ENCODE data around the gene RUSF1. TPM values are rescaled to one million over a fixed set of nuclear protein-coding genes. Genes with fewer than 3 reads are reported as not detected.

RUSF1 gene
- total and polyA plus RNA-seq, 4 experiments from 2014 or later: 16.3 to 110 (median 61.7) TPM

GRCh38 chr16:31471875-31472708 lies 36.1 kb downstream of the RUSF1 start, which contains the start of gene TGFB1I1:
Gene TGFB1I1, plus strand, starts transcription at chr16:31472152. Its CDS starts 37 bp downstream, at chr16:31472189.
- Histone ChIP-seq H3K27me3 (ENCODE audit: insufficient read depth, low read length) (no peaks in the 10 kb centered on the region), H3K36me3 (ENCODE audit: insufficient read depth, low read length) (no peaks in the 10 kb centered on the region), H3K4me1 (ENCODE audit: insufficient read depth, low read length) (peaks cover 34% of the 10 kb centered on the region), H3K27ac (ENCODE audit: low read depth, low read length) (no peak within 1 kb of the TSS), H3K4me3 (ENCODE audit: low read length in 2 of 2) (peak within 1 kb of the TSS in 1 of 2 donors; percentile 27), H3K9me3 (ENCODE audit: control insufficient read depth in 1 of 2, low read length in 2 of 2) (no peaks in the 10 kb centered on the region)
- Mint-ChIP-seq H3K27me3 (peaks cover 0 to 13% of the 10 kb centered on the region in 2 donors), H3K9me3 (no peaks in the 10 kb centered on the region), H3K27ac (peak within 1 kb of the TSS in 2 of 7 donors; percentile 41 to 42), H3K4me1 (peaks cover 16 to 33% (median 29%) of the 10 kb centered on the region in 4 donors), H3K36me3 (peaks cover 0 to 2% of the 10 kb centered on the region in 2 donors), H3K4me3 (peak within 1 kb of the TSS; percentile 59 to 90 (median 76))
- ChIA-PET POLR2A (ENCODE audit: partially characterized antibody) (interaction anchor here (1.6 kb wide), 1 partner anchor 12 kb away, joined by 7 read pairs; no protein-coding TSS in a partner anchor), CTCF (ENCODE audit: partially characterized antibody) (interaction anchor here (3.9 kb wide), 1 partner anchor 11 kb away, joined by 18 read pairs; no protein-coding TSS in a partner anchor)
- intact Hi-C loops (cut with micrococcal nuclease): no loop called here
- DNase-seq: no peak

GRCh38 chr16:31471241-31471874 lies 36.8 kb downstream of the RUSF1 start:
- peak overlapping the region in 2 of 7 donors; percentile 18 to 41 for H3K27ac Mint-ChIP-seq
- CTCF ChIA-PET (ENCODE audit: partially characterized antibody): interaction anchor here (3.9 kb wide), 1 partner anchor 11 kb away, joined by 18 read pairs; no protein-coding TSS in a partner anchor
- H3K9me3 Mint-ChIP-seq: no peaks in the 10 kb centered on the region

GRCh38 chr16:31470615-31471014 lies 37.6 kb downstream of the RUSF1 start:
- POLR2A ChIA-PET (ENCODE audit: partially characterized antibody): interaction anchor here (1.6 kb wide), 1 partner anchor 17 kb away, joined by 5 read pairs; no protein-coding TSS in a partner anchor
- H3K27me3 Mint-ChIP-seq: peaks cover 0 to 13% of the 10 kb centered on the region in 2 donors
- DNase-seq: no peak
- intact Hi-C loops (cut with micrococcal nuclease): no loop called here
- CTCF ChIA-PET (ENCODE audit: partially characterized antibody): interaction anchor here (3.9 kb wide), 1 partner anchor 10 kb away, joined by 18 read pairs; no protein-coding TSS in a partner anchor
- H3K9me3 Mint-ChIP-seq: no peaks in the 10 kb centered on the region
- H3K4me3 Mint-ChIP-seq: no peak overlapping the region
- no peak overlapping the region for H3K4me3 ChIP-seq (ENCODE audit: low read length in 2 of 2)
- peaks cover 18 to 32% (median 24%) of the 10 kb centered on the region in 4 donors for H3K4me1 Mint-ChIP-seq
- H3K36me3 ChIP-seq (ENCODE audit: insufficient read depth, low read length): peaks cover 2% of the 10 kb centered on the region
- peaks cover 2 to 7% of the 10 kb centered on the region in 2 donors for H3K36me3 Mint-ChIP-seq
- H3K27ac Mint-ChIP-seq: peak overlapping the region in 1 of 7 donors; percentile 30
- H3K27me3 ChIP-seq (ENCODE audit: insufficient read depth, low read length): no peaks in the 10 kb centered on the region
- peaks cover 37% of the 10 kb centered on the region for H3K4me1 ChIP-seq (ENCODE audit: insufficient read depth, low read length)
- H3K27ac ChIP-seq (ENCODE audit: low read depth, low read length): no peak overlapping the region
- no peaks in the 10 kb centered on the region for H3K9me3 ChIP-seq (ENCODE audit: control insufficient read depth in 1 of 2, low read length in 2 of 2)

More at GRCh38 chr16:31471241-31471874, 36.8 kb downstream of the RUSF1 start:
- peaks cover 18 to 35% (median 29%) of the 10 kb centered on the region in 4 donors for H3K4me1 Mint-ChIP-seq
- no peaks in the 10 kb centered on the region for H3K27me3 ChIP-seq (ENCODE audit: insufficient read depth, low read length)
- no peak overlapping the region for H3K4me3 ChIP-seq (ENCODE audit: low read length in 2 of 2)
- no peaks in the 10 kb centered on the region for H3K9me3 ChIP-seq (ENCODE audit: control insufficient read depth in 1 of 2, low read length in 2 of 2)
- H3K36me3 ChIP-seq (ENCODE audit: insufficient read depth, low read length): no peaks in the 10 kb centered on the region
- peaks cover 0 to 7% of the 10 kb centered on the region in 2 donors for H3K36me3 Mint-ChIP-seq
- intact Hi-C loops (cut with micrococcal nuclease): no loop called here
- H3K4me3 Mint-ChIP-seq: peak overlapping the region in 6 of 8 donors; percentile 20 to 69 (median 39)
- H3K27ac ChIP-seq (ENCODE audit: low read depth, low read length): no peak overlapping the region
- H3K4me1 ChIP-seq (ENCODE audit: insufficient read depth, low read length): peaks cover 38% of the 10 kb centered on the region
- DNase-seq: no peak
- peaks cover 0 to 13% of the 10 kb centered on the region in 2 donors for H3K27me3 Mint-ChIP-seq
- POLR2A ChIA-PET (ENCODE audit: partially characterized antibody): interaction anchor here (1.6 kb wide), 2 partner anchors 11 to 16 kb away, joined by 5 to 7 read pairs; no protein-coding TSS in a partner anchor

GRCh38 chr16:31467858-31468257 lies 40.3 kb downstream of the RUSF1 start:
- ChIA-PET CTCF (ENCODE audit: partially characterized antibody) (no interaction called here), POLR2A (ENCODE audit: partially characterized antibody) (interaction anchor here (1.0 to 1.6 kb wide), 3 partner anchors 9 to 245 kb away, joined by 3 to 5 read pairs (median 3); partner anchors contain the start of gene RUSF1)
- H3K9me3 ChIP-seq (ENCODE audit: control insufficient read depth in 1 of 2, low read length in 2 of 2): no peaks in the 10 kb centered on the region
- no peak for DNase-seq
- Mint-ChIP-seq H3K4me1 (peaks cover 18 to 30% (median 20%) of the 10 kb centered on the region in 4 donors), H3K4me3 (no peak overlapping the region), H3K27ac (peak overlapping the region in 2 of 7 donors; percentile 47 to 82), H3K27me3 (peaks cover 0 to 5% of the 10 kb centered on the region in 2 donors), H3K36me3 (peaks cover 19 to 22% of the 10 kb centered on the region in 2 donors), H3K9me3 (no peaks in the 10 kb centered on the region)
- no peak overlapping the region for H3K4me3 ChIP-seq (ENCODE audit: low read length in 2 of 2)
- no peak overlapping the region for H3K27ac ChIP-seq (ENCODE audit: low read depth, low read length)
- peaks cover 4% of the 10 kb centered on the region for H3K36me3 ChIP-seq (ENCODE audit: insufficient read depth, low read length)
- H3K27me3 ChIP-seq (ENCODE audit: insufficient read depth, low read length): no peaks in the 10 kb centered on the region
- intact Hi-C loops (cut with micrococcal nuclease): no loop called here
- H3K4me1 ChIP-seq (ENCODE audit: insufficient read depth, low read length): peaks cover 37% of the 10 kb centered on the region

DNA sequence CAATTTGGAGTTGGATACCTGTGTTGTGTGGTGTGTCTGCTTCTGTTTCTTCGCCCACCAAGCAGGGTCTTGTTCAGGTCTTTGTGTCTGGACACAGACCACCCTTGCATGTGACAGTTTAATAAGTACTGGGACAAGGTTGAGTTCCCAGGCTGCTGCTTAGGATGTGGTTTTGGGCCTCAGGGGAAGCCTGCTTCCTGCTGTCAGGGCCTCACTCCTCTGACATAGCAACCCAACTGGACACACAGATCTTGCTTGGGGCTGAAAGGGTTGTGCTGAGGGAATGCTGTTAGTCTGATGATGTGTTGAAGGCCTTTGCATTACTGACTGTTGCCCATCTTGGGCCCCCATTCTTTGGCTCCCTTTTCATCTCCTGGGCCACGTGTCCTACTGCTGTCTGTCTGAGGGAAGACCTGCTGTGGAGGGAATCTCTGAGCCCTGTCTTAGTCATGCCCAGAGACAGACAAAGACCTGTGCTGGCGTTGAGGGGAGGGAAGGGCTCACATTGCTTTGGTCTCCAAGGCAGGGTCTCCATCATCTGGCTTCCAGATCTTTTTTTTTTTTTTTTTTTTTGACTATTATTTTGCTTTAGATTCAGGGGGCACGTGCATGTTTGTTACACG lies 40.9 kb downstream of the RUSF1 start:
- Mint-ChIP-seq H3K4me1 (peaks cover 12 to 28% (median 17%) of the 10 kb centered on the region in 4 donors), H3K27ac (peak overlapping the region in 4 of 7 donors; percentile 37 to 85 (median 67)), H3K27me3 (no peaks in the 10 kb centered on the region), H3K4me3 (peak overlapping the region in 1 of 8 donors; percentile 46), H3K9me3 (no peaks in the 10 kb centered on the region), H3K36me3 (peaks cover 21 to 26% of the 10 kb centered on the region in 2 donors)
- Histone ChIP-seq H3K27ac (ENCODE audit: low read depth, low read length) (no peak overlapping the region), H3K27me3 (ENCODE audit: insufficient read depth, low read length) (no peaks in the 10 kb centered on the region), H3K9me3 (ENCODE audit: control insufficient read depth in 1 of 2, low read length in 2 of 2) (no peaks in the 10 kb centered on the region), H3K4me1 (ENCODE audit: insufficient read depth, low read length) (peaks cover 31% of the 10 kb centered on the region), H3K36me3 (ENCODE audit: insufficient read depth, low read length) (peaks cover 4% of the 10 kb centered on the region), H3K4me3 (ENCODE audit: low read length in 2 of 2) (no peak overlapping the region)
- intact Hi-C loops (cut with micrococcal nuclease): no loop called here
- no peak for DNase-seq
- ChIA-PET CTCF (ENCODE audit: partially characterized antibody) (no interaction called here), POLR2A (ENCODE audit: partially characterized antibody) (no interaction called here)

DNA sequence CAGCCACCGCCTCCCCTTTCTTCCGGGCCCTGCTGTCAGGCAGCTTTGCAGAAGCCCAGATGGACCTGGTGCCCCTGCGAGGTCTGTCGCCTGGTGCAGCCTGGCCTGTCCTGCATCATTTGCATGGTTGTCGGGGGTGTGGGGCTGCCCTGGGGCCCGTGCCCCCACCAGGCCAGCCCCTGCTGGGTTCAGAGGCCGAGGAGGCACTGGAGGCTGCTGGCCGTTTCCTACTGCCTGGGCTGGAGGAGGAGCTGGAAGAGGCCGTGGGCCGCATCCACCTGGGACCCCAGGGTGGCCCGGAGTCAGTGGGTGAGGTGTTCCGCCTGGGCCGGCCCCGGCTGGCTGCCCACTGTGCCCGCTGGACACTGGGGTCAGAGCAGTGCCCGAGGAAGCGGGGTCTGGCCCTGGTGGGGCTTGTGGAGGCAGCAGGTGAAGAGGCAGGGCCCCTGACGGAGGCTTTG lies 41.8 kb downstream of the RUSF1 start:
- Mint-ChIP-seq H3K4me1 (peaks cover 11 to 28% (median 17%) of the 10 kb centered on the region in 4 donors), H3K27me3 (no peaks in the 10 kb centered on the region), H3K4me3 (no peak overlapping the region), H3K27ac (peak overlapping the region in 1 of 7 donors; percentile 85), H3K36me3 (peaks cover 21 to 26% of the 10 kb centered on the region in 2 donors), H3K9me3 (no peaks in the 10 kb centered on the region)
- Histone ChIP-seq H3K27me3 (ENCODE audit: insufficient read depth, low read length) (no peaks in the 10 kb centered on the region), H3K4me3 (ENCODE audit: low read length in 2 of 2) (no peak overlapping the region), H3K4me1 (ENCODE audit: insufficient read depth, low read length) (peaks cover 25% of the 10 kb centered on the region), H3K27ac (ENCODE audit: low read depth, low read length) (no peak overlapping the region), H3K9me3 (ENCODE audit: control insufficient read depth in 1 of 2, low read length in 2 of 2) (no peaks in the 10 kb centered on the region), H3K36me3 (ENCODE audit: insufficient read depth, low read length) (peaks cover 4% of the 10 kb centered on the region)
- POLR2A ChIA-PET (ENCODE audit: partially characterized antibody): interaction anchor here (1.4 kb wide), 1 partner anchor 41 kb away, joined by 4 read pairs; the partner anchor contains the start of gene RUSF1
- intact Hi-C loops (cut with micrococcal nuclease): no loop called here
- DNase-seq: no peak
- CTCF ChIA-PET (ENCODE audit: partially characterized antibody): no interaction called here

Measured in CD4-positive, alpha-beta memory T cell (primary cell).